Neural cell (in vitro differentiated cells): ENCODE data around the gene TNIP3. TPM values are rescaled to one million over a fixed set of nuclear protein-coding genes. Genes with fewer than 3 reads are reported as not detected.

Experiments used
- H2AFZ ChIP-seq: fragments of 200-600, 300-800 bp; sonication (generic), shearing (Covaris generic); 2 replicates; pipeline ENCODE4 v1.6.0; 2014; ENCODE audit warnings: low read depth, mild to moderate bottlenecking, antibody characterized with exemption, low read length, moderate library complexity
- H3F3A ChIP-seq: fragments of 200-600 bp; shearing (Covaris generic); 2 replicates; pipeline ENCODE4 v1.6.1; 2016; ENCODE audit warnings: mild to moderate bottlenecking, moderate library complexity, mixed read lengths, antibody characterized with exemption, low read length; ENCODE audit not compliant: insufficient read depth, poor library complexity, severe bottlenecking
- H3K27ac ChIP-seq: fragments of 200-600, 300-800 bp; sonication (generic), shearing (Covaris generic); 2 replicates; pipeline ENCODE4 v1.5.1; 2014; ENCODE audit warnings: mild to moderate bottlenecking, low read length, moderate library complexity
- H3K27me3 ChIP-seq: fragments of 300-800, 200-600 bp; sonication (generic), shearing (Covaris generic); 2 replicates; pipeline ENCODE4 v1.6.0; 2014; ENCODE audit warnings: mild to moderate bottlenecking, low read depth, low read length, moderate library complexity; ENCODE audit not compliant: insufficient read depth
- H3K36me3 ChIP-seq: fragments of 300-800, 200-600 bp; sonication (generic), shearing (Covaris generic); 2 replicates; pipeline ENCODE4 v1.5.1; 2014; ENCODE audit warnings: mild to moderate bottlenecking, antibody characterized with exemption, low read length, moderate library complexity; ENCODE audit not compliant: insufficient read depth
- H3K4me2 ChIP-seq: fragments of 300-800, 200-600 bp; sonication (generic), shearing (Covaris generic); 2 replicates; pipeline ENCODE4 v1.6.0; 2014; ENCODE audit warnings: mild to moderate bottlenecking, low read length
- H3K4me3 ChIP-seq: fragments of 300-800, 200-600 bp; sonication (generic), shearing (Covaris generic); 2 replicates; pipeline ENCODE4 v1.5.1; 2014; ENCODE audit warnings: mild to moderate bottlenecking, low read length, moderate library complexity
- H3K79me2 ChIP-seq: fragments of 200-600 bp; shearing (Covaris generic); replicated peaks from 2 replicates; pipeline ENCODE4 v1.6.0; 2014; ENCODE audit warnings: mild to moderate bottlenecking, low read length, moderate library complexity; ENCODE audit not compliant: insufficient read depth
- H3K9ac ChIP-seq: fragments of 300-800, 200-600 bp; sonication (generic), shearing (Covaris generic); 2 replicates; pipeline ENCODE4 v1.6.1; 2016; ENCODE audit warnings: mild to moderate bottlenecking, low read length, mixed read lengths
- H3K9me2 ChIP-seq: fragments of 200-600 bp; shearing (Covaris generic); 2 replicates; pipeline ENCODE4 v1.6.1; 2016; ENCODE audit warnings: mild to moderate bottlenecking, low read length, mixed read lengths; ENCODE audit not compliant: insufficient read depth
- H3K9me3 ChIP-seq: fragments of 200-600, 300-800 bp; sonication (generic), shearing (Covaris generic); 2 replicates; pipeline ENCODE4 v1.6.1; 2016; ENCODE audit warnings: mild to moderate bottlenecking, mixed run types, low read length, moderate library complexity, mixed read lengths
- H4K20me1 ChIP-seq: fragments of 200-600 bp; shearing (Covaris generic); 2 replicates; pipeline ENCODE4 v1.6.1; 2016; ENCODE audit warnings: mild to moderate bottlenecking, mixed run types; ENCODE audit not compliant: insufficient read depth
- EP300 ChIP-seq: fragments of 450-650 bp; conservative IDR thresholded peaks from 2 replicates; pipeline ENCODE4 v1.6.1; 2014; ENCODE audit warnings: antibody characterized with exemption, mild to moderate bottlenecking, moderate library complexity; ENCODE audit not compliant: poor library complexity, severe bottlenecking
- EZH2 ChIP-seq: fragments of 200-600, 300-800 bp; shearing (Covaris generic), sonication (generic); IDR thresholded peaks from 2 replicates; pipeline ENCODE4 v1.6.1; 2014; ENCODE audit warnings: antibody characterized with exemption, low read length, borderline replicate concordance, mild to moderate bottlenecking; ENCODE audit not compliant: insufficient read depth, poor library complexity, severe bottlenecking
- MXI1 ChIP-seq: fragments of 450-650 bp; conservative IDR thresholded peaks from 2 replicates; pipeline ENCODE4 v1.6.1; 2014; ENCODE audit warnings: antibody characterized with exemption, mild to moderate bottlenecking; ENCODE audit not compliant: poor library complexity, severe bottlenecking
- POLR2AphosphoS5 ChIP-seq: IDR thresholded peaks from 2 replicates; pipeline ENCODE4 v1.6.1; 2012
- RAD21 ChIP-seq: fragments of 450-650 bp; conservative IDR thresholded peaks from 2 replicates; pipeline ENCODE4 v1.6.1; 2014; ENCODE audit warnings: antibody characterized with exemption, mild to moderate bottlenecking, moderate library complexity
- SMC3 ChIP-seq: fragments of 450-650 bp; conservative IDR thresholded peaks from 2 replicates; pipeline ENCODE4 v1.6.1; 2014; ENCODE audit warnings: antibody characterized with exemption, mild to moderate bottlenecking, moderate library complexity; ENCODE audit not compliant: poor library complexity
- TAF1 ChIP-seq: IDR thresholded peaks from 2 replicates; pipeline ENCODE4 v1.6.1; 2012; ENCODE audit warnings: low read depth
- polyA plus RNA-seq: library from polyadenylated mRNA; depleted of rRNA; stranded (reverse); fragments of >200 nt; gene quantifications from 2 replicates; pipeline ENCODE4 v1.2.3, GENCODE V29; 2014
- TF ChIP-seq, protein P1 (sequence below): fragments of 450-650 bp; IDR thresholded peaks from 2 replicates; pipeline ENCODE4 v1.5.1; 2014; ENCODE audit warnings: antibody characterized with exemption, mild to moderate bottlenecking, moderate library complexity; ENCODE audit not compliant: poor library complexity, severe bottlenecking
- TF ChIP-seq, protein P2 (sequence below): IDR thresholded peaks from 2 replicates; pipeline ENCODE4 v1.6.1; 2012; ENCODE audit warnings: borderline replicate concordance

The TNIP3 gene
- polyA plus RNA-seq, 1 donor from 2014 or later: 0.09 TPM

DNA sequence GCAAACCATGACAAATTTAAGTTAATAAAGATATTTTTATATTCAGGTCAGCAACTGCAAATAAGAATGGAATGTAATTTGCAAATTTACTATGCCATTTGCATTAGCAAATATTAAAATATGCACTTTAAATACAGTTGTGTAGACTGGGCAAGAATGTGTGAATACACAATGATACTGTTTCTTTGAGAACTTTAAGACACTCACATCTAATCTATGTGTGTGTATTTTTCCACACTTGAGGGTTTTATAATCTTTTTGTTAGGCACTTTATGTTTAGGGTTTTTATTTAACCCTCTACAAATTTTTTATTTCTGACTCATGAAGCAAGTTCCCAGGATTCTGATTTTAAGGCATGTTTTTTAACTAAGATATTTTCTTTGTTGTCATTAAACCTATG is 67.9 kb downstream of the TNIP3 start:
- Histone ChIP-seq H3K36me3 (no peaks in the 10 kb centered on the region), H2AFZ (no peak overlapping the region), H3K9me3 (no peaks in the 10 kb centered on the region), H3K27ac (no peak overlapping the region), H3K4me2 (no peak overlapping the region), H3K9ac (no peak overlapping the region), H3K4me3 (no peak overlapping the region), H3K9me2 (no peaks in the 10 kb centered on the region), H3F3A (no peaks in the 10 kb centered on the region), H3K79me2 (no peaks in the 10 kb centered on the region), H3K27me3 (no peaks in the 10 kb centered on the region), H4K20me1 (no peaks in the 10 kb centered on the region)
- TF ChIP-seq SMC3: no peak
- no peak for TF ChIP-seq RAD21
- TF ChIP-seq TAF1: no peak
- TF ChIP-seq EZH2: no peak
- TF ChIP-seq EP300: no peak
- no peak for TF ChIP-seq MXI1
- TF ChIP-seq POLR2AphosphoS5: no peak
- TF ChIP-seq, protein P1, sequence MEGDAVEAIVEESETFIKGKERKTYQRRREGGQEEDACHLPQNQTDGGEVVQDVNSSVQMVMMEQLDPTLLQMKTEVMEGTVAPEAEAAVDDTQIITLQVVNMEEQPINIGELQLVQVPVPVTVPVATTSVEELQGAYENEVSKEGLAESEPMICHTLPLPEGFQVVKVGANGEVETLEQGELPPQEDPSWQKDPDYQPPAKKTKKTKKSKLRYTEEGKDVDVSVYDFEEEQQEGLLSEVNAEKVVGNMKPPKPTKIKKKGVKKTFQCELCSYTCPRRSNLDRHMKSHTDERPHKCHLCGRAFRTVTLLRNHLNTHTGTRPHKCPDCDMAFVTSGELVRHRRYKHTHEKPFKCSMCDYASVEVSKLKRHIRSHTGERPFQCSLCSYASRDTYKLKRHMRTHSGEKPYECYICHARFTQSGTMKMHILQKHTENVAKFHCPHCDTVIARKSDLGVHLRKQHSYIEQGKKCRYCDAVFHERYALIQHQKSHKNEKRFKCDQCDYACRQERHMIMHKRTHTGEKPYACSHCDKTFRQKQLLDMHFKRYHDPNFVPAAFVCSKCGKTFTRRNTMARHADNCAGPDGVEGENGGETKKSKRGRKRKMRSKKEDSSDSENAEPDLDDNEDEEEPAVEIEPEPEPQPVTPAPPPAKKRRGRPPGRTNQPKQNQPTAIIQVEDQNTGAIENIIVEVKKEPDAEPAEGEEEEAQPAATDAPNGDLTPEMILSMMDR: no peak
- TF ChIP-seq, protein P2, sequence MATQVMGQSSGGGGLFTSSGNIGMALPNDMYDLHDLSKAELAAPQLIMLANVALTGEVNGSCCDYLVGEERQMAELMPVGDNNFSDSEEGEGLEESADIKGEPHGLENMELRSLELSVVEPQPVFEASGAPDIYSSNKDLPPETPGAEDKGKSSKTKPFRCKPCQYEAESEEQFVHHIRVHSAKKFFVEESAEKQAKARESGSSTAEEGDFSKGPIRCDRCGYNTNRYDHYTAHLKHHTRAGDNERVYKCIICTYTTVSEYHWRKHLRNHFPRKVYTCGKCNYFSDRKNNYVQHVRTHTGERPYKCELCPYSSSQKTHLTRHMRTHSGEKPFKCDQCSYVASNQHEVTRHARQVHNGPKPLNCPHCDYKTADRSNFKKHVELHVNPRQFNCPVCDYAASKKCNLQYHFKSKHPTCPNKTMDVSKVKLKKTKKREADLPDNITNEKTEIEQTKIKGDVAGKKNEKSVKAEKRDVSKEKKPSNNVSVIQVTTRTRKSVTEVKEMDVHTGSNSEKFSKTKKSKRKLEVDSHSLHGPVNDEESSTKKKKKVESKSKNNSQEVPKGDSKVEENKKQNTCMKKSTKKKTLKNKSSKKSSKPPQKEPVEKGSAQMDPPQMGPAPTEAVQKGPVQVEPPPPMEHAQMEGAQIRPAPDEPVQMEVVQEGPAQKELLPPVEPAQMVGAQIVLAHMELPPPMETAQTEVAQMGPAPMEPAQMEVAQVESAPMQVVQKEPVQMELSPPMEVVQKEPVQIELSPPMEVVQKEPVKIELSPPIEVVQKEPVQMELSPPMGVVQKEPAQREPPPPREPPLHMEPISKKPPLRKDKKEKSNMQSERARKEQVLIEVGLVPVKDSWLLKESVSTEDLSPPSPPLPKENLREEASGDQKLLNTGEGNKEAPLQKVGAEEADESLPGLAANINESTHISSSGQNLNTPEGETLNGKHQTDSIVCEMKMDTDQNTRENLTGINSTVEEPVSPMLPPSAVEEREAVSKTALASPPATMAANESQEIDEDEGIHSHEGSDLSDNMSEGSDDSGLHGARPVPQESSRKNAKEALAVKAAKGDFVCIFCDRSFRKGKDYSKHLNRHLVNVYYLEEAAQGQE: no peak

DNA sequence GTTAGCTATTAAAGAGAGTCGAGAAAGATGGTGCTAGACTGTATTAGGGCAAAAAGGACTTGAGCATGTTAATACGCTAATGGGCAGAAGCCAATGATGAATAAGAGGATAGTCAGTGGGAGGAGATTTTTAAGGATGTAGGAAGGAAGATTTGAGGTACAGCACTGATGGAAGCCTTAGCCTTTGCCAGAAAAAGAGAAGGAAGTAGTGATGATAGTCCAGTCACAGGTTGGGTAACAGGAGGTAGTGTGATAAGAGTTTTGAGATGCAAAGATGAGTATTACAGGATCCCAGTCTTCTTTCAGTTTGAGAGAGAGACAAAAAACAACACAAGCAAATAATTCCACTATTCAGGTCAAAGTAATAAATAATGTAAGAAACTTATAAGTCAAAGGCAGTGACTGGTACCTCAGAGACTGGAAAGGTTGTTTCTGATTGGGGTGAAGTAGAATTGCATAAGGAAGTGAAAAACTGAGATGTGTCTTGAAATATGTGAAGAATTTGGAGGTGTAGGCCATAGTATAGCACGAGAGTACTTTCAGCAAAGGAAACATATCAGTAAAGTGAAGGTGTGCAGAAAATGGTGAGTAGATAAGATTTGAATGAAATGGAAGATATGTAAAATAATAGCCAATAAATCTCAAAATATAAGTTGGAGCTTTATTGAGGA is 69.7 kb downstream of the TNIP3 start:
- Histone ChIP-seq H3K9ac (no peak overlapping the region), H3K4me3 (no peak overlapping the region), H3K4me2 (no peak overlapping the region), H3K79me2 (no peaks in the 10 kb centered on the region), H3K27me3 (no peaks in the 10 kb centered on the region), H3K36me3 (no peaks in the 10 kb centered on the region), H3K9me2 (no peaks in the 10 kb centered on the region), H3F3A (no peaks in the 10 kb centered on the region), H2AFZ (no peak overlapping the region), H4K20me1 (no peaks in the 10 kb centered on the region), H3K9me3 (no peaks in the 10 kb centered on the region), H3K27ac (no peak overlapping the region)
- TF ChIP-seq EZH2 (no peak), TAF1 (no peak), MXI1 (no peak), SMC3 (no peak), RAD21 (no peak), POLR2AphosphoS5 (no peak)
- TF ChIP-seq, protein P1: no peak
- TF ChIP-seq, protein P2: no peak
